PFSK-1 (cell line): ENCODE results near the gene ZC3H7A.

Experiments used
- FOXP2 ChIP-seq: optimal IDR thresholded peaks from 2 replicates; pipeline ENCODE3; 2011; ENCODE audit warnings: borderline replicate concordance, control low read depth, inconsistent platforms; ENCODE audit not compliant: insufficient read depth; ENCODE audit errors: extremely low read length, extremely low read depth
- POLR2AphosphoS5 ChIP-seq: IDR thresholded peaks from 2 replicates; pipeline ENCODE4 v1.6.1; 2012; ENCODE audit warnings: low read depth, mild to moderate bottlenecking, control low read depth, low read length, moderate library complexity
- REST ChIP-seq, 2 experiments: IDR thresholded peaks; 2 replicates each; pipeline versions ENCODE4 v1.6.1 to v1.8.0; 2011 to 2012; ENCODE audit warnings: low read depth in 2 of 2, low read length in 2 of 2, control low read depth in 1 of 2, inconsistent platforms in 1 of 2, mild to moderate bottlenecking in 1 of 2, moderate library complexity in 1 of 2; ENCODE audit not compliant: insufficient read depth in 1 of 2
- SIN3A ChIP-seq: IDR thresholded peaks from 2 replicates; pipeline ENCODE4 v1.6.1; 2012; ENCODE audit warnings: mild to moderate bottlenecking, low read length, moderate library complexity, borderline replicate concordance; ENCODE audit not compliant: insufficient read depth
- TAF1 ChIP-seq: IDR thresholded peaks from 2 replicates; pipeline ENCODE4 v1.6.1; 2012; ENCODE audit warnings: low read length, control low read depth, borderline replicate concordance; ENCODE audit not compliant: insufficient read depth

The ZC3H7A gene

GRCh38 chr16:11833951-11834695 is 37.1 kb upstream of the ZC3H7A start:
- TF ChIP-seq POLR2AphosphoS5 (no peak), TAF1 (no peak), FOXP2 (no peak), REST (IDR thresholded peaks at IDR 0.05; ENCODE audit: insufficient read depth in 1 of 2, low read depth in 2 of 2, low read length in 2 of 2) (no peak), SIN3A (no peak)

- no peak for TF ChIP-seq FOXP2
- TF ChIP-seq REST (IDR thresholded peaks at IDR 0.05; ENCODE audit: insufficient read depth in 1 of 2, low read depth in 2 of 2, low read length in 2 of 2): no peak
- no peak for TF ChIP-seq POLR2AphosphoS5
- TF ChIP-seq TAF1: no peak
- no peak for TF ChIP-seq SIN3A
These were observed 31.6 kb upstream of the ZC3H7A start for GRCh38 chr16:11828696-11829095.

GRCh38 chr16:11824362-11824761 is 27.3 kb upstream of the ZC3H7A start:
- TF ChIP-seq TAF1 (no peak), POLR2AphosphoS5 (no peak), FOXP2 (no peak), SIN3A (no peak)

DNA sequence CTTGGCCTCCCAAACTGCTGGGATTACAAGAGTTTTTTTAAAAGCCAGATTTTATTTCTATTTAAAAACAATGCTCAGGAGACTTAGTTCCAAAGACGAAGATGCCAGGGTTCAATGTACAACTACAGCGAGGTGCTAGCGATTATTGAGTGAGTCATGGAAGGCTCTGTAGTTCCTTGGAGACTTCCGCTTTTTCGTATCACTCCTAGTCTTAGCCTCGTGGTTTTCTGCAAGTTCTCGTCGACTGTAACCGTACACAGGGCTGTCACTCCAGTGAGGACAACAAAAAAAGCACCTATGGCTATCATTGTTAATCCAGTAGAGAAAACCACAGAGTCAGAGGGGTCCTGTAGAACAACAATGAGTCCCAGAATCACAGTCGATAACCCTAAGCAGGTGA is 22.7 kb upstream of the ZC3H7A start:
- no peak for TF ChIP-seq TAF1
- TF ChIP-seq SIN3A: no peak
- TF ChIP-seq POLR2AphosphoS5: no peak
- TF ChIP-seq FOXP2: no peak
- no peak for TF ChIP-seq REST (IDR thresholded peaks at IDR 0.05; ENCODE audit: insufficient read depth in 1 of 2, low read depth in 2 of 2, low read length in 2 of 2)

DNA sequence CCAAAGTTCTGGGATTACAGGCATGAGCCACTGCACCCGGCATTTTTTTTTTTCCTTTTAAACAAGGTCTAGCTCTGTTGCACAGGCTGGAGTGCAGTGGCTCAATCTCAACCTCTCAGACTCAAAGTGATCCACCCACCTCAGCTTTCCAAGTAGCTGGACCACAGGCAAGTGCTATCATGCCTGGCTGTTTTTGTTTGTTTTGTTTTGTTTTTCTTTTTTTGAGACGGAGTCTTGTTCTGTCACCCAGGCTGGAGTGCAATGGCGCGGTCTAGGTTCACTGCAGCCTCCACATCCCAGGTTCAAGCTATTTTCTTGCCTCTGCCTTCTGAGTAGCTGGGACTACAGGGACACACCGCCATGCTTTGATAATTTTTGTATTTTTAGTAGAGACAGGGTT is 19.1 kb upstream of the ZC3H7A start:
- TF ChIP-seq TAF1 (no peak), SIN3A (no peak), REST (IDR thresholded peaks at IDR 0.05; ENCODE audit: insufficient read depth in 1 of 2, low read depth in 2 of 2, low read length in 2 of 2) (no peak), FOXP2 (no peak), POLR2AphosphoS5 (no peak)
